HepG2 (cell line): ENCODE data around the gene PPP1R12B.
"Not testable (repeated sequence)": the region's sequence is repeated elsewhere in the genome, so short reads cannot be mapped to it uniquely, and the experiment has no call there.

Source experiments
- CHD2 ChIP-seq: IDR thresholded peaks from 2 replicates; pipeline ENCODE4 v1.6.1; 2011; ENCODE audit warnings: low read depth, low read length, improper control_type of control experiment
- GABPB1 ChIP-seq: IDR thresholded peaks from 2 replicates; pipeline ENCODE4 v1.6.1; 2016; ENCODE audit warnings: mild to moderate bottlenecking, missing genetic modification reagents, moderate library complexity, missing compliant biosample characterization
- KDM2A ChIP-seq: sonication (generic); formaldehyde crosslinking; IDR thresholded peaks from 2 replicates; pipeline ENCODE4 v1.4.0; 2020; ENCODE audit warnings: low read depth, missing genetic modification reagents, borderline replicate concordance
- MTA1 ChIP-seq: sonication (generic); formaldehyde crosslinking; IDR thresholded peaks from 2 replicates; pipeline ENCODE4 v1.4.0; 2020; ENCODE audit warnings: missing genetic modification reagents, mild to moderate bottlenecking, borderline replicate concordance
- NCOA1 ChIP-seq: sonication (generic); formaldehyde crosslinking; IDR thresholded peaks from 2 replicates; pipeline ENCODE4 v1.9.0; 2021; ENCODE audit warnings: missing genetic modification reagents
- NFRKB ChIP-seq: fragments of 450-650 bp; IDR thresholded peaks from 2 replicates; pipeline ENCODE4 v1.6.1; 2017
- POLR2G ChIP-seq: fragments of 200-400 bp; formaldehyde crosslinking; IDR thresholded peaks from 2 replicates; pipeline ENCODE4 v1.6.1; 2018; ENCODE audit warnings: mild to moderate bottlenecking, low read depth, low read length, moderate library complexity
- RAD21 ChIP-seq: fragments of 450-650 bp; formaldehyde crosslinking; IDR thresholded peaks from 2 replicates; pipeline ENCODE4 v1.5.0; 2020; ENCODE audit warnings: mild to moderate bottlenecking
- THAP11 ChIP-seq: IDR thresholded peaks from 2 replicates; pipeline ENCODE4 v1.6.1; 2016; ENCODE audit warnings: missing biosample characterization, missing genetic modification reagents
- ZNF776 ChIP-seq: sonication (generic); formaldehyde crosslinking; IDR thresholded peaks from 2 replicates; pipeline ENCODE4 v1.4.0; 2020; ENCODE audit warnings: mild to moderate bottlenecking, missing genetic modification reagents
- ZNF792 ChIP-seq: IDR thresholded peaks from 2 replicates; pipeline ENCODE4 v1.6.1; 2016
- TF ChIP-seq, protein P1 (sequence below): IDR thresholded peaks from 2 replicates; pipeline ENCODE4 v1.6.1; 2012; ENCODE audit warnings: inconsistent platforms
- TF ChIP-seq, protein P2 (sequence below): sonication (generic); formaldehyde crosslinking; IDR thresholded peaks from 2 replicates; pipeline ENCODE4 v1.5.0; 2020; ENCODE audit warnings: mild to moderate bottlenecking, missing genetic modification reagents, moderate library complexity
- TF ChIP-seq, protein P3 (sequence below): sonication (generic); formaldehyde crosslinking; IDR thresholded peaks from 2 replicates; pipeline ENCODE4 v1.4.0; 2020; ENCODE audit warnings: missing genetic modification reagents

GRCh38 chr1:202521484-202521883 is 173.0 kb downstream of the PPP1R12B start:
- TF ChIP-seq, protein P1, sequence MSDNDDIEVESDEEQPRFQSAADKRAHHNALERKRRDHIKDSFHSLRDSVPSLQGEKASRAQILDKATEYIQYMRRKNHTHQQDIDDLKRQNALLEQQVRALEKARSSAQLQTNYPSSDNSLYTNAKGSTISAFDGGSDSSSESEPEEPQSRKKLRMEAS: not testable (repeated sequence)
- TF ChIP-seq NFRKB; CHD2; MTA1 (CRISPR knock-in tag); RAD21 (CRISPR knock-in tag); THAP11 (CRISPR knock-in tag); ZNF792 (CRISPR knock-in tag); ZNF776; NCOA1 (CRISPR knock-in tag); GABPB1; POLR2G; KDM2A: not testable (repeated sequence)
- TF ChIP-seq, protein P2, sequence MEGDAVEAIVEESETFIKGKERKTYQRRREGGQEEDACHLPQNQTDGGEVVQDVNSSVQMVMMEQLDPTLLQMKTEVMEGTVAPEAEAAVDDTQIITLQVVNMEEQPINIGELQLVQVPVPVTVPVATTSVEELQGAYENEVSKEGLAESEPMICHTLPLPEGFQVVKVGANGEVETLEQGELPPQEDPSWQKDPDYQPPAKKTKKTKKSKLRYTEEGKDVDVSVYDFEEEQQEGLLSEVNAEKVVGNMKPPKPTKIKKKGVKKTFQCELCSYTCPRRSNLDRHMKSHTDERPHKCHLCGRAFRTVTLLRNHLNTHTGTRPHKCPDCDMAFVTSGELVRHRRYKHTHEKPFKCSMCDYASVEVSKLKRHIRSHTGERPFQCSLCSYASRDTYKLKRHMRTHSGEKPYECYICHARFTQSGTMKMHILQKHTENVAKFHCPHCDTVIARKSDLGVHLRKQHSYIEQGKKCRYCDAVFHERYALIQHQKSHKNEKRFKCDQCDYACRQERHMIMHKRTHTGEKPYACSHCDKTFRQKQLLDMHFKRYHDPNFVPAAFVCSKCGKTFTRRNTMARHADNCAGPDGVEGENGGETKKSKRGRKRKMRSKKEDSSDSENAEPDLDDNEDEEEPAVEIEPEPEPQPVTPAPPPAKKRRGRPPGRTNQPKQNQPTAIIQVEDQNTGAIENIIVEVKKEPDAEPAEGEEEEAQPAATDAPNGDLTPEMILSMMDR: not testable (repeated sequence)
- TF ChIP-seq, protein P3, sequence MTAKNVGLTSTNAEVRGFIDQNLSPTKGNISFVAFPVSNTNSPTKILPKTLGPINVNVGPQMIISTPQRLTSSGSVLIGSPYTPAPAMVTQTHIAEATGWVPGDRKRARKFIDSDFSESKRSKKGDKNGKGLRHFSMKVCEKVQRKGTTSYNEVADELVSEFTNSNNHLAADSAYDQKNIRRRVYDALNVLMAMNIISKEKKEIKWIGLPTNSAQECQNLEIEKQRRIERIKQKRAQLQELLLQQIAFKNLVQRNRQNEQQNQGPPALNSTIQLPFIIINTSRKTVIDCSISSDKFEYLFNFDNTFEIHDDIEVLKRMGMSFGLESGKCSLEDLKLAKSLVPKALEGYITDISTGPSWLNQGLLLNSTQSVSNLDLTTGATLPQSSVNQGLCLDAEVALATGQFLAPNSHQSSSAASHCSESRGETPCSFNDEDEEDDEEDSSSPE (CRISPR knock-in tag): not testable (repeated sequence)
